ENCODE measurements around the gene MBD4.
A peak's percentile ranks its signal among the peaks of the same experiment; 100 is the strongest.

MBD4 gene

GRCh38 chr3:129428376-129429079, 11.2 kb downstream of the MBD4 start, which contains the start of gene EFCAB12:
Gene EFCAB12 (minus strand): TSS chr3:129428636. CDS start chr3:129428488, 148 bp downstream.
- Histone ChIP-seq H3K4me3 (ENCODE audit: severe bottlenecking) (peak within 1 kb of the TSS; percentile 30), H3K27me3 (ENCODE audit: insufficient read depth, poor library complexity, severe bottlenecking) (no peaks in the 10 kb centered on the region), H3K4me1 (ENCODE audit: insufficient read depth, poor library complexity, severe bottlenecking) (no peaks in the 10 kb centered on the region), H3K9me3 (ENCODE audit: severe bottlenecking) (no peaks in the 10 kb centered on the region), H3K27ac (ENCODE audit: poor library complexity, severe bottlenecking) (no peak within 1 kb of the TSS), H3K36me3 (ENCODE audit: low read depth) (peaks cover 28% of the 10 kb centered on the region)
- TF ChIP-seq CTCF (IDR thresholded peaks at IDR 0.05; ENCODE audit: poor library complexity, severe bottlenecking) = no peak
- ATAC-seq (ENCODE audit: low read depth) (peak; percentile 98), DNase-seq (ENCODE audit: low spot score) (peak; percentile 91)

- TF ChIP-seq CTCF (IDR thresholded peaks at IDR 0.05; ENCODE audit: poor library complexity, severe bottlenecking) = no peak
- no peaks in the 10 kb centered on the region for H3K4me1 ChIP-seq (ENCODE audit: insufficient read depth, poor library complexity, severe bottlenecking)
- H3K27me3 ChIP-seq (ENCODE audit: insufficient read depth, poor library complexity, severe bottlenecking) = no peaks in the 10 kb centered on the region
- ATAC-seq (ENCODE audit: low read depth) = peak; percentile 27
- no peak overlapping the region for H3K27ac ChIP-seq (ENCODE audit: poor library complexity, severe bottlenecking)
- peak overlapping the region; percentile 30 for H3K4me3 ChIP-seq (ENCODE audit: severe bottlenecking)
- H3K36me3 ChIP-seq (ENCODE audit: low read depth) = peaks cover 23% of the 10 kb centered on the region
- DNase-seq (ENCODE audit: low spot score) = no peak
- no peaks in the 10 kb centered on the region for H3K9me3 ChIP-seq (ENCODE audit: severe bottlenecking)
These were observed 11.8 kb downstream of the MBD4 start for GRCh38 chr3:129428007-129428375.

- H3K27ac ChIP-seq (ENCODE audit: poor library complexity, severe bottlenecking) = no peak overlapping the region
- H3K4me1 ChIP-seq (ENCODE audit: insufficient read depth, poor library complexity, severe bottlenecking) = no peaks in the 10 kb centered on the region
- H3K9me3 ChIP-seq (ENCODE audit: severe bottlenecking) = no peaks in the 10 kb centered on the region
- no peak for TF ChIP-seq CTCF (IDR thresholded peaks at IDR 0.05; ENCODE audit: poor library complexity, severe bottlenecking)
- ATAC-seq (ENCODE audit: low read depth) (no peak), DNase-seq (ENCODE audit: low spot score) (no peak)
- H3K36me3 ChIP-seq (ENCODE audit: low read depth) = no peaks in the 10 kb centered on the region; the same call in 1 of the 2 replicates
- H3K4me3 ChIP-seq (ENCODE audit: severe bottlenecking) = no peak overlapping the region
- no peaks in the 10 kb centered on the region for H3K27me3 ChIP-seq (ENCODE audit: insufficient read depth, poor library complexity, severe bottlenecking)
These were observed 14.1 kb downstream of the MBD4 start for GRCh38 chr3:129425619-129426018.

GRCh38 chr3:129425213-129425612, 14.5 kb downstream of the MBD4 start:
- H3K4me1 ChIP-seq (ENCODE audit: insufficient read depth, poor library complexity, severe bottlenecking) = no peaks in the 10 kb centered on the region
- TF ChIP-seq CTCF (IDR thresholded peaks at IDR 0.05; ENCODE audit: poor library complexity, severe bottlenecking) = no peak
- no peaks in the 10 kb centered on the region for H3K36me3 ChIP-seq (ENCODE audit: low read depth)
- ATAC-seq (ENCODE audit: low read depth) = no peak
- H3K27ac ChIP-seq (ENCODE audit: poor library complexity, severe bottlenecking) = no peak overlapping the region
- H3K9me3 ChIP-seq (ENCODE audit: severe bottlenecking) = no peaks in the 10 kb centered on the region
- DNase-seq (ENCODE audit: low spot score) = no peak
- no peaks in the 10 kb centered on the region for H3K27me3 ChIP-seq (ENCODE audit: insufficient read depth, poor library complexity, severe bottlenecking)
- H3K4me3 ChIP-seq (ENCODE audit: severe bottlenecking) = no peak overlapping the region

- H3K27ac ChIP-seq (ENCODE audit: poor library complexity, severe bottlenecking) = peak overlapping the region; percentile 12
- no peak for DNase-seq (ENCODE audit: low spot score)
- no peak overlapping the region for H3K4me3 ChIP-seq (ENCODE audit: severe bottlenecking)
- no peaks in the 10 kb centered on the region for H3K4me1 ChIP-seq (ENCODE audit: insufficient read depth, poor library complexity, severe bottlenecking)
- no peak for TF ChIP-seq CTCF (IDR thresholded peaks at IDR 0.05; ENCODE audit: poor library complexity, severe bottlenecking)
- H3K9me3 ChIP-seq (ENCODE audit: severe bottlenecking) = no peaks in the 10 kb centered on the region
- peak; percentile 5; the same call in 1 of the 3 replicates for ATAC-seq (ENCODE audit: low read depth)
- no peaks in the 10 kb centered on the region for H3K27me3 ChIP-seq (ENCODE audit: insufficient read depth, poor library complexity, severe bottlenecking)
- H3K36me3 ChIP-seq (ENCODE audit: low read depth) = no peaks in the 10 kb centered on the region
These were observed 15.4 kb downstream of the MBD4 start for GRCh38 chr3:129424185-129424841.

Data from RWPE2 (cell line).